ENCODE results near the gene RBMXL3. TPM values are rescaled to one million over a fixed set of nuclear protein-coding genes. Genes with fewer than 3 reads are reported as not detected.

RBMXL3 gene
- not detected for total RNA-seq

DNA sequence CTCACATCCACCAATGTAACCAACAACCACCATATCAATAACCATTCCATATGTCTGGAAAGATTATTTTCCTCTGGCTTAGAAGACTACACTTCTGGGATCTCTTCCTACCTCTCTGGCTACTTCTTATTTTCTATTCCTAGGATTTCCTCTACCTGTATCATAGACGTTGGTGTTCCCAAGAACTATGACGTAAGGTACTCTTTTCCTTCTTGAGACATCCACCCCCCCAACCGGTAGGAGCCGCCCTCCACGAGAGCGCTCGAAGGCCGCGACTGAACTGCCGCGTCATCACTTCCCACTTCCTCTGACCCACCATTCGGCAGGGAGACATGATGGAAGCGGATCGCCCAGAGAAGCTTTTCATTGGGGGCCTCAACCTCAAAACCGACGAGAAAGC, at the start of gene RBMXL3:
Gene RBMXL3, plus strand, starts transcription at position 301 of the 400 bp plus-strand sequence. Its CDS starts 32 bp downstream, at position 333.
- ATAC-seq, result no peak
- Mint-ChIP-seq H3K4me3 (no peak within 1 kb of the TSS), H3K27me3 (no peaks in the 10 kb centered on the region), H3K9me3 (ENCODE audit: low read depth) (no peaks in the 10 kb centered on the region), H3K27ac (no peak within 1 kb of the TSS), H3K36me3 (ENCODE audit: low read depth) (no peaks in the 10 kb centered on the region), H3K4me1 (no peaks in the 10 kb centered on the region)
- CTCF ChIA-PET, result no interaction called here
- intact Hi-C loops (cut with DNase I, micrococcal nuclease), result no loop called here
- POLR2A ChIA-PET, result no interaction called here
- no peak for DNase-seq

DNA sequence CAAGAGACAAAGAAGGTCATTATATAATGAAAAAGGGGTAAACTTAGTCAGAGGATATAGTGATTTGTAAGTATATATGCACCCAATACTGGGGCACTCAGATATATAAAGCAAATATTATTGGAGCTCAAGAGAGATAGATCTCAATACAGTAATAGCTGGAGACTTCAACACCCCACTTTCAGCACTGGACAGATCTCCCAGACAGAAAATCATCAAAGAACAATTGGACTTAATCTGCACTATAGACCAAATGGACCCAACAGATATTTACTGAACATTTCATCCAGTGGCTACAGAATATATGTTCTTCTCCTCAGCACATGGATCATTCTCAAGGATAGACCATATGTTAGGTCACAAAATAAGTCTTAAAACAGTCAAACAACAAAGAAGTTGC, 47.2 kb upstream of the RBMXL3 start:
- intact Hi-C loops (cut with DNase I, micrococcal nuclease), result no loop called here
- Mint-ChIP-seq H3K36me3 (ENCODE audit: low read depth) (no peaks in the 10 kb centered on the region), H3K4me3 (no peak overlapping the region), H3K4me1 (no peaks in the 10 kb centered on the region), H3K27ac (no peak overlapping the region), H3K9me3 (ENCODE audit: low read depth) (no peaks in the 10 kb centered on the region), H3K27me3 (no peaks in the 10 kb centered on the region)
- no peak for ATAC-seq
- CTCF ChIA-PET, result no interaction called here
- POLR2A ChIA-PET, result no interaction called here
- DNase-seq, result no peak

DNA sequence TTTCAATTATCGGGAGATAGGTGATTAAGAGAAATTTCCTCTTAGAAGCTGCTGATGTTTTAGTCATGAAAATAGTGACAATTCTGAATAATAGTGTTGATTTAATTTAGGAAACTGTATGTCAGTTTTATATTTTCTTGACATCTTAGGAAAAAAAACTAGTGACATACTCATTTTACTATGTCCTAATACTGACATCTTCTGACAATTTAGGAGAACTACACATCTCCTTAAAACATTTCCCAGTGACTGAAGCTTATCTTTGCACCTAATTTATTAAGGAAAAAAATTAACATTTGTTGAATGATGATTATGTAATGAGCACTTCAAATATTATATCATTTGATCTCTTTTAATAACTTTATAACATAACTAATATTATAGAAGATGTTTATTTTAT, 42.0 kb upstream of the RBMXL3 start:
- Mint-ChIP-seq H3K27ac (no peak overlapping the region), H3K4me1 (no peaks in the 10 kb centered on the region), H3K4me3 (no peak overlapping the region), H3K36me3 (ENCODE audit: low read depth) (no peaks in the 10 kb centered on the region), H3K27me3 (no peaks in the 10 kb centered on the region), H3K9me3 (ENCODE audit: low read depth) (no peaks in the 10 kb centered on the region)
- POLR2A ChIA-PET, result no interaction called here
- CTCF ChIA-PET, result no interaction called here
- intact Hi-C loops (cut with DNase I, micrococcal nuclease), result loop anchor here in 1 of 2 experiments (5.0 kb wide), 1 partner anchor 535 kb away; no protein-coding TSS in a partner anchor
- ATAC-seq, result no peak
- no peak for DNase-seq

DNA sequence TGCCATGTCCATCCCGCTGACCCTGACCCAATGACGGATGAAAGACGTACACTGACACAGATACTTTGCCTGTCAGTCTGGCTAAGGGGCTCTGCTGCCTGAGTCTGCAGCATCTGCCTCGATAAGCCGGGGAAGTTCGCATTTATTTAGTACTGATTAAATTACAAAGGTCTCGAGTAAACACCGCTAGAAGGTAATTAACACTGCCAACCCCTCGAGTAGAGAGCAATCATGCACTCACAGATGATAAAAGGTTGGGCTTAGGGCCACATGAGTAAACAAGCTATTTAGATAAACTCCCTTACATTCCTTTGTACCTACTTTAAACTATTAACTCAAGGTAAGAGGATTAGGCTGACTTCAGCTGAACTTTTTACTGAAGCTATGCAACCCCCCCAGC, 16.0 kb upstream of the RBMXL3 start:
- DNase-seq, result no peak
- CTCF ChIA-PET, result no interaction called here
- Mint-ChIP-seq H3K9me3 (ENCODE audit: low read depth) (no peaks in the 10 kb centered on the region), H3K36me3 (ENCODE audit: low read depth) (no peaks in the 10 kb centered on the region), H3K4me3 (no peak overlapping the region), H3K27me3 (no peaks in the 10 kb centered on the region), H3K4me1 (no peaks in the 10 kb centered on the region), H3K27ac (no peak overlapping the region)
- ATAC-seq, result no peak
- intact Hi-C loops (cut with DNase I, micrococcal nuclease), result no loop called here
- POLR2A ChIA-PET, result no interaction called here

GRCh38 chrX:115174548-115174947, 14.7 kb upstream of the RBMXL3 start:
- Mint-ChIP-seq H3K9me3 (ENCODE audit: low read depth) (no peaks in the 10 kb centered on the region), H3K36me3 (ENCODE audit: low read depth) (no peaks in the 10 kb centered on the region), H3K4me3 (no peak overlapping the region), H3K27ac (no peak overlapping the region), H3K27me3 (no peaks in the 10 kb centered on the region), H3K4me1 (no peaks in the 10 kb centered on the region)
- POLR2A ChIA-PET, result no interaction called here
- CTCF ChIA-PET, result no interaction called here
- intact Hi-C loops (cut with DNase I, micrococcal nuclease), result no loop called here
- ATAC-seq (no peak), DNase-seq (no peak)

GRCh38 chrX:115177932-115178331, 11.3 kb upstream of the RBMXL3 start:
- CTCF ChIA-PET, result no interaction called here
- POLR2A ChIA-PET, result no interaction called here
- DNase-seq (no peak), ATAC-seq (no peak)
- no peaks in the 10 kb centered on the region for H3K9me3 Mint-ChIP-seq (ENCODE audit: low read depth)
- H3K27ac Mint-ChIP-seq, result no peak overlapping the region
- H3K4me1 Mint-ChIP-seq, result no peaks in the 10 kb centered on the region
- no peaks in the 10 kb centered on the region for H3K36me3 Mint-ChIP-seq (ENCODE audit: low read depth)
- intact Hi-C loops (cut with DNase I, micrococcal nuclease), result no loop called here
- H3K27me3 Mint-ChIP-seq, result no peaks in the 10 kb centered on the region
- no peak overlapping the region for H3K4me3 Mint-ChIP-seq

GRCh38 chrX:115178473-115178872, 10.7 kb upstream of the RBMXL3 start:
- Mint-ChIP-seq H3K9me3 (ENCODE audit: low read depth) (no peaks in the 10 kb centered on the region), H3K27ac (no peak overlapping the region), H3K27me3 (no peaks in the 10 kb centered on the region), H3K4me1 (no peaks in the 10 kb centered on the region), H3K4me3 (no peak overlapping the region), H3K36me3 (ENCODE audit: low read depth) (no peaks in the 10 kb centered on the region)
- no peak for DNase-seq
- ChIA-PET POLR2A (no interaction called here), CTCF (no interaction called here)
- no peak for ATAC-seq
- intact Hi-C loops (cut with DNase I, micrococcal nuclease), result no loop called here

- no peak for DNase-seq
- Mint-ChIP-seq H3K4me1 (no peaks in the 10 kb centered on the region), H3K4me3 (no peak overlapping the region), H3K27ac (no peak overlapping the region), H3K9me3 (ENCODE audit: low read depth) (no peaks in the 10 kb centered on the region), H3K27me3 (no peaks in the 10 kb centered on the region), H3K36me3 (ENCODE audit: low read depth) (no peaks in the 10 kb centered on the region)
- ATAC-seq, result no peak
- intact Hi-C loops (cut with DNase I, micrococcal nuclease), result no loop called here
- ChIA-PET CTCF (no interaction called here), POLR2A (no interaction called here)
Observed at GRCh38 chrX:115183980-115184379, 5.2 kb upstream of the RBMXL3 start.

DNA sequence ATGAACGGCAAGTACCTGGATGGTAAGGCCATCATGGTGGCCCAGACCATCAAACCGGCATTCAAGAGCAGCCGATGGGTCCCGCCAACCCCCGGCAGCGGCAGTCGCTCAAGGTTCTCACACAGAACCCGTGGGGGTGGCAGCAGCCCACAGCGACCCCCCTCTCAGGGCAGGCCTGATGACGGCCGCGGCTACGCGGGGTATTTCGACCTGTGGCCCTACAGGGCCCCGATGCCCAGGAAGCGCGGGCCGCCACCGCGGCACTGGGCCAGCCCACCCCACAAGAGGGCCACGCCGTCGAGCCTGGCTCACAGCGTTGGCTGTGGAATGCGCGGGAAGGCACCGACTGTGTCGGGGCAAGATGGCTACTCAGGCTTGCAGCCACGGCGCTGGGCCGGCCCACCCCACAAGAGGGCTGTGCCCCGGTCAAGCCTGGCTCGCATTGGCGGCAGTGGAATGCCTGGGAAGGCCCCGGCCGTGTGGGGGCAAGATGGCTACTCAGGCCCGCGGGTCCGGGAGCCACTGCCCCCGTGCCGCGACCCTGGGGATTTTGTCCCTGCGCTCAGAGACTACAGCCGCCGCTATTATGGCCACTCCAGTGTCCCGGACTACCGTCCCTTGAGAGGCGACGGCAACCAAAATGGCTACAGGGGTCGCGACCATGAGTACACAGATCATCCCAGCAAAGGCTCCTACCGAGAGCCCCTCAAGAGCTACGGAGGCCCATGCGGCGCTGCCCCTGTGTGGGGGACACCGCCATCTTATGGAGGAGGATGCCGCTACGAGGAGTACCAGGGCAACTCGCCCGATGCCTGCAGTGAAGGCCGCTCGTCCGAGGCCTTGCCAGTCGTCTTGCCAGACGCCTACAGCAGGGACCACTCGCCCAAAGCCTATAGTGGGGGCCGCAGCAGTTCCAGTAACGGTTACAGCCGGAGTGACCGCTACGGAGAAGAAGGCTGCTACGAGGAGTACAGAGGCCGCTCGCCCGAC, 731 bp downstream of the RBMXL3 start:
- DNase-seq (no peak), ATAC-seq (no peak)
- POLR2A ChIA-PET, result no interaction called here
- CTCF ChIA-PET, result no interaction called here
- intact Hi-C loops (cut with DNase I, micrococcal nuclease), result no loop called here
- no peak overlapping the region for H3K27ac Mint-ChIP-seq
- no peaks in the 10 kb centered on the region for H3K4me1 Mint-ChIP-seq
- no peaks in the 10 kb centered on the region for H3K27me3 Mint-ChIP-seq
- H3K9me3 Mint-ChIP-seq (ENCODE audit: low read depth), result no peaks in the 10 kb centered on the region
- no peak overlapping the region for H3K4me3 Mint-ChIP-seq
- H3K36me3 Mint-ChIP-seq (ENCODE audit: low read depth), result no peaks in the 10 kb centered on the region

- POLR2A ChIA-PET, result no interaction called here
- ATAC-seq, result no peak
- H3K27ac Mint-ChIP-seq, result no peak overlapping the region
- no peaks in the 10 kb centered on the region for H3K9me3 Mint-ChIP-seq (ENCODE audit: low read depth)
- no peaks in the 10 kb centered on the region for H3K36me3 Mint-ChIP-seq (ENCODE audit: low read depth)
- no peaks in the 10 kb centered on the region for H3K27me3 Mint-ChIP-seq
- DNase-seq, result no peak
- no peaks in the 10 kb centered on the region for H3K4me1 Mint-ChIP-seq
- intact Hi-C loops (cut with DNase I, micrococcal nuclease), result no loop called here
- CTCF ChIA-PET, result no interaction called here
- no peak overlapping the region for H3K4me3 Mint-ChIP-seq
Observed at GRCh38 chrX:115190636-115191489, 1.7 kb downstream of the RBMXL3 start.

DNA sequence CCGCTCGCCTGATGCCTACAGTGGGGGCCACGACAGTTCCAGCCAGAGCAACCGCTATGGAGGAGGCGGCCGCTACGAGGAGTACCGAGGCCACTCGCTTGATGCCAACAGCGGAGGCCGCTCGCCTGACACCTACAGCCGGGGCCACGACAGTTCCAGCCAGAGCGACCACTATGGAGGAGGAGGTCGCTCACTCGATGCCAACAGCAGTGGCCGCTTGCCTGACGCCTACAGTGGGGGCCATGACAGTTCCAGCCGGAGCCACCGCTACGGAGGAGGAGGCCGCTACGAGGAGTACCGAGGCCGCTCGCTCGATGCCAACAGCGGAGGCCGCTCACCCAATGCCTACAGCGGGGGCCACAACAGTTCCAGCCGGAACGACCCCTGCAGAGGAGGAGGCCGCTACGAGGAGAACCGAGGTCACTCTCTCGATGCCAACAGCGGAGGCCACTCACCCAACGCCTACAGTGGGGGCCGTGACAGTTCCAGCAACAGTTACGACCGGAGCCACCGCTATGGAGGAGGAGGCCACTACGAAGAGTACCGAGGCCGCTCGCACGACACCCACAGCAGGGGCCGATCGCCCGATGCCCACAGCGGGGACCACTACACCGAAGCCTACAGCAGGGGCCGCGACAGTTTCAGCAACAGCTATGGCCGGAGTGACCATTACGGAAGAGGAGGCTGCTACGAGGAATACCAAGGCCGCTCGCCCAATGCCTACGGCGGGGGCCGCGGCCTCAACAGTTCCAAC, 2.5 kb downstream of the RBMXL3 start:
- intact Hi-C loops (cut with DNase I, micrococcal nuclease), result no loop called here

More for the DNA sequence above, 2.5 kb downstream of the RBMXL3 start:
- no peaks in the 10 kb centered on the region for H3K36me3 Mint-ChIP-seq (ENCODE audit: low read depth)
- ATAC-seq (no peak), DNase-seq (no peak)
- no peak overlapping the region for H3K27ac Mint-ChIP-seq
- no peaks in the 10 kb centered on the region for H3K27me3 Mint-ChIP-seq
- no peaks in the 10 kb centered on the region for H3K4me1 Mint-ChIP-seq
- ChIA-PET CTCF (no interaction called here), POLR2A (no interaction called here)
- H3K4me3 Mint-ChIP-seq, result no peak overlapping the region
- no peaks in the 10 kb centered on the region for H3K9me3 Mint-ChIP-seq (ENCODE audit: low read depth)
